Measurements from ENCODE around the gene SMTN.
"Not testable (repeated sequence)": the region's sequence is repeated elsewhere in the genome, so short reads cannot be mapped to it uniquely, and the experiment has no call there.

SMTN gene

GRCh38 chr22:31106001-31106571 is 25.0 kb downstream of the SMTN start:
- ChIA-PET POLR2A (interaction anchor here (1.1 to 2.3 kb wide), 2 partner anchors 21 to 25 kb away, joined by 3 to 12 read pairs; partner anchors contain the start of gene SMTN), CTCF (interaction anchor here (0.6 to 8.9 kb wide), 6 partner anchors 19 to 159 kb away, joined by 3 to 160 read pairs (median 36); partner anchors contain the start of genes LIMK2, RNF185 and SMTN)
- TF ChIP-seq, protein P1, sequence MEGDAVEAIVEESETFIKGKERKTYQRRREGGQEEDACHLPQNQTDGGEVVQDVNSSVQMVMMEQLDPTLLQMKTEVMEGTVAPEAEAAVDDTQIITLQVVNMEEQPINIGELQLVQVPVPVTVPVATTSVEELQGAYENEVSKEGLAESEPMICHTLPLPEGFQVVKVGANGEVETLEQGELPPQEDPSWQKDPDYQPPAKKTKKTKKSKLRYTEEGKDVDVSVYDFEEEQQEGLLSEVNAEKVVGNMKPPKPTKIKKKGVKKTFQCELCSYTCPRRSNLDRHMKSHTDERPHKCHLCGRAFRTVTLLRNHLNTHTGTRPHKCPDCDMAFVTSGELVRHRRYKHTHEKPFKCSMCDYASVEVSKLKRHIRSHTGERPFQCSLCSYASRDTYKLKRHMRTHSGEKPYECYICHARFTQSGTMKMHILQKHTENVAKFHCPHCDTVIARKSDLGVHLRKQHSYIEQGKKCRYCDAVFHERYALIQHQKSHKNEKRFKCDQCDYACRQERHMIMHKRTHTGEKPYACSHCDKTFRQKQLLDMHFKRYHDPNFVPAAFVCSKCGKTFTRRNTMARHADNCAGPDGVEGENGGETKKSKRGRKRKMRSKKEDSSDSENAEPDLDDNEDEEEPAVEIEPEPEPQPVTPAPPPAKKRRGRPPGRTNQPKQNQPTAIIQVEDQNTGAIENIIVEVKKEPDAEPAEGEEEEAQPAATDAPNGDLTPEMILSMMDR (IDR thresholded peaks at IDR 0.05; ENCODE audit: insufficient read depth, low read length, missing control alignments): no peak
- peak overlapping the region; percentile 97 for H3K4me3 ChIP-seq (ENCODE audit: low read depth, low read length)
- DNase-seq (ENCODE audit: low read depth, low spot score): no peak

DNA sequence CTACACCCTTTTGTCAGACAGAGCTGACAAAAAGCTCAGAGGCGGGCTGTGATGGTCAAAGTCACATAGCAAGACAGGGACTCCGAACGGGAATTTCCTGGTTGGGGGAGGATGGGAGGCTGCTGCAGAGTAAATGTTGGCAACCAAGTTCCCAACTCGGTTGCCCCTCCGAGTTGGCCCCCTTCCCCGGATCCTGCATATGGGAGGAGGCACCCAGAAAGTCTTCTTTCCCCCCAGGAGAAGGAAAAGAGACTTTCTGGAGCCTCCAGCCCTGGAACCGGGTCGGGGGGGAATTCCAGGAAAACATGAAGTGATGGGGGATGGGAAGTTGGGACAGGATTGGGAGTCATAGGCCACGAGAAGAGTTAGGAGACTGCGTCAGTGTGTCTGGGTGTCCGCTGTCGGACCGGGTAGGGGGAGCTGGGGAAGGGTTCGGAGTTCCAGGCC is 25.6 kb downstream of the SMTN start:
- TF ChIP-seq, protein P1 (IDR thresholded peaks at IDR 0.05; ENCODE audit: insufficient read depth, low read length, missing control alignments): no peak
- DNase-seq (ENCODE audit: low read depth, low spot score): no peak
- ChIA-PET POLR2A (interaction anchor here (0.9 to 2.3 kb wide), 6 partner anchors 18 to 138 kb away, joined by 3 to 14 read pairs (median 4); partner anchors contain the start of genes LIMK2, SMTN and TUG1), CTCF (interaction anchor here (0.7 to 8.9 kb wide), 16 partner anchors 10 to 205 kb away, joined by 4 to 160 read pairs (median 18); partner anchors contain the start of genes LIMK2, PLA2G3, RNF185 and SMTN)
- peak overlapping the region; percentile 97 for H3K4me3 ChIP-seq (ENCODE audit: low read depth, low read length)

- H3K4me3 ChIP-seq (ENCODE audit: low read depth, low read length): peak within 1 kb of the TSS; percentile 97
- ChIA-PET CTCF (interaction anchor here (0.6 to 8.9 kb wide), 40 partner anchors 9 to 204 kb away, joined by 3 to 160 read pairs (median 6); partner anchors contain the start of genes INPP5J, LIMK2, MORC2 and PLA2G3), POLR2A (interaction anchor here (0.5 to 1.2 kb wide), 10 partner anchors 9 to 161 kb away, joined by 3 to 14 read pairs (median 3); partner anchors contain the start of genes LIMK2, RNF185, SMTN and TUG1)
- peak; percentile 88 for DNase-seq (ENCODE audit: low read depth, low spot score)
- TF ChIP-seq, protein P1 (IDR thresholded peaks at IDR 0.05; ENCODE audit: insufficient read depth, low read length, missing control alignments): peak; percentile 97
Observed at GRCh38 chr22:31107178-31107893, 26.2 kb downstream of the SMTN start, which contains the start of gene SELENOM. SELENOM (minus strand) TSS chr22:31107568; CDS start chr22:31107505, 63 bp downstream.

DNA sequence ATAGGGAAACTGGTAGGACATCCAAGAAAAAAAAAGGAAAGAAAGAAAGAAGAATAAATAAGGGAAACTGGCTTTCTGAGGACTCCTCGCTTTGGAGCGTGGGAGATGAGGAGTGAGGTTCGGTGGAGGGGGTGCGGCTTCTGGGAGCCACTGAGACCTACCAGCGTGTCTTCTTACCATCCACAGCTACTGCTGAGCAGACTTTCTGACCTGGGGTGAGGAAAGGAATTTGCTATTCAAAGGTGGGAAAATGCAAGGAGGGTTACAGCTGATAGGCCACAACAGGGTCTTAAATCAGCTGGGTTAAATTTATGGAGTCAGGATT is 26.7 kb downstream of the SMTN start:
- TF ChIP-seq, protein P1 (IDR thresholded peaks at IDR 0.05; ENCODE audit: insufficient read depth, low read length, missing control alignments): no peak
- DNase-seq (ENCODE audit: low read depth, low spot score): no peak
- H3K4me3 ChIP-seq (ENCODE audit: low read depth, low read length): peak overlapping the region; percentile 52
- CTCF ChIA-PET: interaction anchor here (0.7 to 8.9 kb wide), 34 partner anchors 9 to 204 kb away, joined by 3 to 160 read pairs (median 7); partner anchors contain the start of genes INPP5J, LIMK2, PLA2G3 and RNF185
- POLR2A ChIA-PET: interaction anchor here (0.5 to 1.2 kb wide), 8 partner anchors 9 to 139 kb away, joined by 3 to 14 read pairs (median 4); partner anchors contain the start of genes LIMK2, RNF185 and TUG1

DNA sequence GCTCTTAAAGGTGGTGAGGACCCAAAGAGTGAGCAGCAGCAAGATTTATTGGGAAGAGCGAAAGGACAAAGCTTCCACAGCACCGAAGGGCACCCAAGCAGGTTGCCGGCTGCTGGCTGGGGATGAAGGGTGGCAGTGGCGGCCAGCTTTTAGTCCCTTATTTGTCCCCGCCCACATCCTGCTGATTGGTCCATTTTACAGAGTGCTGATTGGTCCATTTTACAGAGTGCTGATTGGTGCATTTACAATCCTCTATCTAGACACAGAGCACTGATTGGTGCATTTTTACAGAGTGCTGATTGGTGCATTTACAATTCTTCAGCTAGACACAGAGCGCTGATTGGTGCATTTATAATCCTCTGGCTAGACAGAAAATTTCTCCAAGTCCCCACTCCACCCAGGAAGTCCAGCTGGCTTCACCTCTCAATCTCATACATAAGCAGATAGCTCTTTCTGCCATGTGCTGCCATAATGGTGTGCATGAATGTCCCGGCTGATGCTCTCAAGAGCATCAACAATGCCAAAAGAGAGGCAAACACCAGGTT is 31.5 kb downstream of the SMTN start:
- CTCF ChIA-PET: interaction anchor here (0.9 to 2.8 kb wide), 2 partner anchors 100 to 118 kb away, joined by 4 to 7 read pairs; partner anchors contain the start of gene LIMK2
- H3K4me3 ChIP-seq (ENCODE audit: low read depth, low read length); DNase-seq (ENCODE audit: low read depth, low spot score); POLR2A ChIA-PET: not testable (repeated sequence)

GRCh38 chr22:31118046-31118820 is 37.1 kb downstream of the SMTN start:
- no peak for DNase-seq (ENCODE audit: low read depth, low spot score)
- TF ChIP-seq, protein P1 (IDR thresholded peaks at IDR 0.05; ENCODE audit: insufficient read depth, low read length, missing control alignments): no peak
- H3K4me3 ChIP-seq (ENCODE audit: low read depth, low read length): no peak overlapping the region
- CTCF ChIA-PET: interaction anchor here (2.5 to 3.1 kb wide), 2 partner anchors 10 to 11 kb away, joined by 25 to 29 read pairs; partner anchors contain the start of gene SELENOM
- POLR2A ChIA-PET: no interaction called here
